GM12873 (cell line): ENCODE data around the gene MAEL.

Source experiments
- TF ChIP-seq, protein P1 (sequence below): IDR thresholded peaks from 2 replicates; pipeline ENCODE4 v1.5.1; 2012; ENCODE audit warnings: low read depth, mild to moderate bottlenecking, moderate library complexity, low read length, control low read depth; ENCODE audit not compliant: insufficient read depth; ENCODE audit errors: missing control alignments

MAEL gene

DNA sequence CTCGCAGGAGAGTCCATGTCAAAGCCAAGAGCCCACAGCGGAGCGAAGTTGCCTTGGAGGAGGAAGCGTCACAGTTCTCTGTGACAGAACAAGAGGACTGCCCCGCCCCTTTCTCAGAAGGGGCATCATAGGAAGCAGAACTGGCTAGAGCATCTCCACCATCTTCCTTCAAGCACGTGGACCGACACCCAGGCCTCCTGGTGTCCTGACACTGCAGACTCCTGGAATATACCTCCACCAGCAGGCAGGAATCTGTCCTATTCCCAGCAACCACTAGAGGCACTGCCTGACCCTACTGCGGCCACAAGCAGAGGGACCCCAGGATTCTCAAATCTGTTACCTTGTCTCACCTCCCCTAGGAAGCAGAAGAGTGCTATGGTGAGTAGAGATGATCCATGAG is 63.3 kb downstream of the MAEL start:
- TF ChIP-seq, protein P1, sequence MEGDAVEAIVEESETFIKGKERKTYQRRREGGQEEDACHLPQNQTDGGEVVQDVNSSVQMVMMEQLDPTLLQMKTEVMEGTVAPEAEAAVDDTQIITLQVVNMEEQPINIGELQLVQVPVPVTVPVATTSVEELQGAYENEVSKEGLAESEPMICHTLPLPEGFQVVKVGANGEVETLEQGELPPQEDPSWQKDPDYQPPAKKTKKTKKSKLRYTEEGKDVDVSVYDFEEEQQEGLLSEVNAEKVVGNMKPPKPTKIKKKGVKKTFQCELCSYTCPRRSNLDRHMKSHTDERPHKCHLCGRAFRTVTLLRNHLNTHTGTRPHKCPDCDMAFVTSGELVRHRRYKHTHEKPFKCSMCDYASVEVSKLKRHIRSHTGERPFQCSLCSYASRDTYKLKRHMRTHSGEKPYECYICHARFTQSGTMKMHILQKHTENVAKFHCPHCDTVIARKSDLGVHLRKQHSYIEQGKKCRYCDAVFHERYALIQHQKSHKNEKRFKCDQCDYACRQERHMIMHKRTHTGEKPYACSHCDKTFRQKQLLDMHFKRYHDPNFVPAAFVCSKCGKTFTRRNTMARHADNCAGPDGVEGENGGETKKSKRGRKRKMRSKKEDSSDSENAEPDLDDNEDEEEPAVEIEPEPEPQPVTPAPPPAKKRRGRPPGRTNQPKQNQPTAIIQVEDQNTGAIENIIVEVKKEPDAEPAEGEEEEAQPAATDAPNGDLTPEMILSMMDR: peak; percentile 57

DNA sequence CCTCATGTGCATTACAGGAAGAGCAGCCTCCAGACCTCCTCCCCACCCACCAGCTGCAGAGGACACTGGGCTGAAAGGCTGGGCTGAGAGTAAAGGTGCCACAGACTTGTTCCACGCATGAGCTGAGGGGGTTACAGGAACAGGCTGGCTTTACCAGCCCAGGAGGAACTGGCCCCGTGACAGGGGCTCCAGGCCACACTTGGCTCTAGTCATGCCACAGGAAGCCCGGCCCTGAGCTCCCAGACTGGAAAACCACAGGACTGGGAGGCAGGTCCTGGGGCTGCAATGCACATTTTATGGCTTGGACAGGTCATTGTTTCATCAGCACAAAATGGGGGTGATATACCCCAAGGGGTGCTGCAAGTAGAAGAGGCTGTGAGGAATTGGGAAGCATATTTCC is 65.5 kb downstream of the MAEL start:
- TF ChIP-seq, protein P1: no peak

DNA sequence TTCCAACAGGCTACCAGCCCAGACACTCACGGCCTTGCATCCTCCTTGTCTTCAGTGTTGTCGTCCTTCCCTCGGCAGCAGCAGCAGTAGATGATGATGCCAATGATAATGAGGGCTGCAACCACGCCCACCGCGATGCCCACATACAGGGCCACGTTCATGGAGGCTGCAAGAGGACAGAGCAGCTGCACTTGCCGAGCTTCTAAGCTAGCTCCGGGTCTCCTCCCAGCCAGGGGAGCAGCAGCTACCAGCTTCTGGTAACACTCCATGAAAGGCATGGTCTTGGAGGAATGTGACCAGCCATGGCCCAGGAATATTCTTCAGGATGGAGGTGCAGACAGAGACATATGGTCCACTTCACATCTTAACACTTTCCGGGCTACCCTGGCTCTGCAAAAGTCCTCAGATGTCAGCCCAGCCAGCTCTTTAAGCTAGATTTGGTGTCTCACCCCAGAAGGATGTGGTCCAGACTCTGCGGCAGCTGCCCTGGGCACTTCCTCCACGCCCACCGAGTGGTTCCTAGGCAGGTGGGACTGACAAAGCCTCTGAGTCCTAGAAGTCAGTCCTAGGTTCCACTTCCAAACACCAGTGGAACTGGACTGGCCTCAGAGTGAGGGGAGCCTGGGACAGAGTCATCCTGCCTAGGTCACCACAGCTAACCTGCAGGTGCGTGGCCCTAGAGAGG is 66.0 kb downstream of the MAEL start:
- TF ChIP-seq, protein P1: no peak

DNA sequence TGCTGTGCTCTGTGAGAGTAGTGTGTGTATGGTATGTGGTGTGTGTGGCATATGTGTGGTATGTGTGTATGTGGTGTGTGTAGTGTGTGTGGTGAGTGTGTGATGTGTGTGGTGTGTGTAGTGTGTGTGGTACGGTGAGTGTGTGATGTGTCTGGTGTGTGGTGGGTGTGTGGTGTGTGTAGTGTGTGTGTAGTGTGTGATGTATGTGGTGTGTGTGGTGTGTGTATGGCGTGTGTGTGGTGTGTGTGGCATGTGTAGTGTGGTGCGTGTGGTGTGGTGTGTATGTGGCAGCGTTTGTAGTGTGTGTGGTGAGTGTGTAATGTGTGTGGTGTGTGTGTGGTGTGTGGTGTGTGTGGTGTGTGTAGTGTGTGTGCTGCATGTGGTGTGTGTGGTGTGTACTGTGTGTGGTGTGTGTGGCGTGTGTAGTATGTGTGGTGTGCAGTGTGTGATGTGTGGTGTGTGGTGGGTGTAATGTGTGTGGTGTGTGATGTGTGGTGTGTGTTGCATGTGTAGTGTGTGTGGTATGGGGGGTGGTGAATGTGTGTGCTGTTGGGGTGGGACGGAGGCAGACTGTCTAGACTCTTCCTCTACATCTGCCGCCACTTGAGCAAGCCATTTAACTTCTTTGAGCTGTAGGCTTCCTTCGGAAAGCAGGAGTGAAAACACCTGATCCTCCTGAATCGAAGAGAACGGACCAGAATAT is 67.6 kb downstream of the MAEL start:
- TF ChIP-seq, protein P1: no peak

DNA sequence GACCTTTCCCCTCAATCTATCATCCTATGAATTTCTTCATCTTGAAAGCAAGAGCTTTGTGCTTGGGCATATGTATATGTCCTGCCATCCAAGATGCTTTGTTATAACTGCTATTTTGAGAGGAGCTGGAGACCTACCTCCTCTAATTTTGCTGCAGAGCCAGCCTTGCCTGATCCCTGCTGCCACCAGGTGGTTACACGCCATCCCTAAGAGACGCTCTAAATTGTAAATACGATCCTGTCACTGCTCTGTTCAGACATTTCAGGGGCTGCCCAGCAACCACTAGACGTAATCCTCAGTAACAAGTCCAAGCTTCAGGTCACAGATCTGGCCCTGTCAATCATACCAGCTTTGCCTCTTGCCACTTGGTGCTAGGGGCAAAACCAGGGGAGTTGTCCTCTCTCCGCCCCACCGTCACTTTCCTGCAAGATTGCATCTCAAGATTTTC is 68.2 kb downstream of the MAEL start:
- TF ChIP-seq, protein P1: peak; percentile 76

DNA sequence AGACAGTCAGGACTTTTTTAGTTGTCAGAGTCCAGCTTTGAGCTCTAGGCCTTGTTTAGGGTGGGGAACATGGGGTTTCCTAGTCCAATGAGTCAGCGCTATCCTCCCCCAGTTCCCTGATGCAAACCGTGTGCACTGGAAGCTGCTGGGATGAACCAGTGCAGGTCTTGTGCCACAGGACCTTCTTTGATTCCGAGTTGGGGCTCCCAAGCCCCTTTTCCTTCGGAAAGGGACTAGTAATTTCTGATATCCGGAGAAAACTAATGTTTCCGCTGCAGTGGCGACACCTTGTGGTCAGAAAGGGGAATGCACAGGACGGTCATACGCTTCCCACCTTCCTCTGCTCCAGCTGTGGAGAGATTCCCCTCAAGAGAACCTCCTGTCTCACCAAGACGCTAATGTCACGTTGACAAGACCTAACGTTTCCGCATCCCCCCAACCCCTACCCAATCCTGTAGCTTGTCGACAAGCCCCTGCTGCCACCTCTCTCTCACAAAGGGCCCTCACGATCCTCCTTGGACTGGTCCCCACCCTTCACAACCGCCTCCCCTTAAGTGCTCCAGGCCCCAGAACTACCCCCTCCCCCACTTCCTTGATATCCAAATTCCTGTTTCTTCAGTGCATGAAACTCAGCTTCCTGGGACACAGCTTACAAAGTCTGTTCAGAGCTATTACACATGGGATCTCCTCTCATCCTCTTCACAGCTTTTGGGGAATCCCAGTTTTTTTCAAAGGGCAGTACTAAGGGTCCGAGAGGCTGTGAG is 70.1 kb downstream of the MAEL start:
- TF ChIP-seq, protein P1: peak; percentile 97

DNA sequence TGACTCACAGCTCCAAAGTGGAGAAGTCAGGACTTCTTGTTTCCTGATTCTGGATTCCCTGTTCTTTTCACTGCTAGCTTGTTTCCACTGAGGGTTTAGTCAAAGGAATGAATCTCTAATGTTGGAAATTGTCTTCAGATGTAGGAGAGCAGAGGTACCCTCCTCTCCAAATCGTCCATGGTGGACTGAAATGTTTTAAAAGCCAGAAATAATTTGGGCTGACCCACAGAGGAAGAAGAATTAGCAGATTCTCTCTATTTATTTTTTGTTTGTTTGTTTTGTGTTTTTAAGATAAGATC is 70.7 kb downstream of the MAEL start:
- TF ChIP-seq, protein P1: no peak
